OCI-LY7 (cell line): ENCODE data around the gene IGLL5. TPM values are rescaled to one million over a fixed set of nuclear protein-coding genes. Genes with fewer than 3 reads are reported as not detected.

Source experiments
- BruUV-seq: library from RNA; stranded (reverse); fragments of 400-500 nt; replicated peaks from 2 replicates; lab custom pipeline; 2021; lab: Mats Ljungman, UMichigan
- CTCF ChIA-PET: fragments of 300-600 bp; sonication (Branson Sonifier 250); formaldehyde crosslinking; loops from one replicate; lab custom pipeline; 2022; ENCODE audit warnings: antibody characterized with exemption; ENCODE audit not compliant: unreplicated experiment; lab: Charles Lee
- POLR2A ChIA-PET: fragments of 300-600 bp; sonication (Branson Sonifier 250); formaldehyde crosslinking; loops from one replicate; lab custom pipeline; 2022; ENCODE audit warnings: antibody characterized with exemption; lab: Charles Lee
- DNase-seq: peaks from one replicate; pipeline ENCODE4 v3.0.0-alpha.2; 2015; ENCODE audit warnings: low spot score
- H2AFZ ChIP-seq: fragments of 200-600 bp; sonication (generic), shearing (Covaris generic); 2 replicates; pipeline ENCODE4 v1.6.1; 2014; ENCODE audit warnings: mild to moderate bottlenecking, antibody characterized with exemption, low read length, moderate library complexity
- H3K27ac ChIP-seq: fragments of 200-600 bp; sonication (generic); 2 replicates; pipeline ENCODE4 v1.5.1; 2014; ENCODE audit warnings: mixed run types, low read depth, mild to moderate bottlenecking, moderate library complexity, low read length, inconsistent platforms; ENCODE audit not compliant: poor library complexity, severe bottlenecking
- H3K36me3 ChIP-seq: fragments of 200-600 bp; sonication (generic); 2 replicates; pipeline ENCODE4 v1.6.1; 2014; ENCODE audit warnings: mild to moderate bottlenecking, antibody characterized with exemption, low read length, moderate library complexity, mixed read lengths; ENCODE audit not compliant: insufficient read depth
- H3K4me1 ChIP-seq: fragments of 200-600 bp; sonication (generic); 2 replicates; pipeline ENCODE4 v1.5.1; 2014; ENCODE audit warnings: mild to moderate bottlenecking, low read length; ENCODE audit not compliant: insufficient read depth, poor library complexity, severe bottlenecking
- H3K4me2 ChIP-seq: fragments of 200-600 bp; sonication (generic); 2 replicates; pipeline ENCODE4 v1.6.1; 2014; ENCODE audit warnings: mild to moderate bottlenecking, low read length
- H3K4me3 ChIP-seq: fragments of 200-600 bp; sonication (generic); 2 replicates; pipeline ENCODE4 v1.5.1; 2014; ENCODE audit warnings: mild to moderate bottlenecking, low read depth, low read length; ENCODE audit not compliant: poor library complexity, severe bottlenecking
- H3K79me2 ChIP-seq: fragments of 200-600 bp; sonication (generic); 2 replicates; pipeline ENCODE4 v1.6.1; 2016; ENCODE audit warnings: low read depth, mild to moderate bottlenecking, low read length, moderate library complexity, mixed read lengths; ENCODE audit not compliant: insufficient read depth
- H3K9me2 ChIP-seq: fragments of 200-600 bp; sonication (generic); 2 replicates; pipeline ENCODE4 v1.6.1; 2016; ENCODE audit warnings: mild to moderate bottlenecking, low read length, mixed read lengths; ENCODE audit not compliant: insufficient read depth
- H3K9me3 ChIP-seq: fragments of 200-600 bp; sonication (generic); 2 replicates; pipeline ENCODE4 v1.6.1; 2014; ENCODE audit warnings: mild to moderate bottlenecking, mixed run types, low read length, mixed read lengths
- H4K20me1 ChIP-seq: fragments of 200-600 bp; sonication (generic); 2 replicates; pipeline ENCODE4 v1.6.1; 2014; ENCODE audit warnings: mild to moderate bottlenecking, antibody characterized with exemption, low read length, moderate library complexity, mixed read lengths; ENCODE audit not compliant: insufficient read depth
- EZH2phosphoT487 ChIP-seq: fragments of 200-600 bp; sonication (generic); IDR thresholded peaks from 2 replicates; pipeline ENCODE4 v1.6.1; 2018; ENCODE audit warnings: low read depth, borderline replicate concordance, mild to moderate bottlenecking, mixed run types, antibody characterized with exemption, low read length, moderate library complexity, mixed read lengths
- intact Hi-C: fragments of 100-400 bp; cut with micrococcal nuclease; formaldehyde crosslinking; loops from one replicate; pipeline ENCODE4 v1.10.0; 2022; ENCODE audit not compliant: unreplicated experiment
- total RNA-seq, 2 experiments: library from RNA; depleted of rRNA in 1 of 2; stranded (reverse); fragments of >200 nt in 1 of 2; shearing (Covaris generic) in 1 of 2; gene quantifications; 2 replicates each; pipeline ENCODE4 v1.2.3, GENCODE V29; 2014 to 2022
- TF ChIP-seq, protein P1 (sequence below): fragments of 200-600 bp; sonication (generic); conservative IDR thresholded peaks from 2 replicates; pipeline ENCODE4 v1.5.1; 2014; ENCODE audit warnings: mild to moderate bottlenecking, antibody characterized with exemption, low read length, moderate library complexity, mixed read lengths

Gene IGLL5
- total RNA-seq, 2 experiments from 2014 or later, result 219 to 364 TPM

GRCh38 chr22:22925805-22926369, 38.3 kb downstream of the IGLL5 start:
- POLR2A ChIA-PET, result no interaction called here
- peak overlapping the region; percentile 26; the same call in 1 of the 2 replicates for H3K4me2 ChIP-seq
- no peak overlapping the region for H2AFZ ChIP-seq
- no peaks in the 10 kb centered on the region for H3K36me3 ChIP-seq
- H3K79me2 ChIP-seq, result no peaks in the 10 kb centered on the region
- H3K4me3 ChIP-seq, result no peak overlapping the region
- H3K4me1 ChIP-seq, result peaks cover 72% of the 10 kb centered on the region
- H4K20me1 ChIP-seq, result no peaks in the 10 kb centered on the region
- TF ChIP-seq EZH2phosphoT487, result no peak
- TF ChIP-seq, protein P1, sequence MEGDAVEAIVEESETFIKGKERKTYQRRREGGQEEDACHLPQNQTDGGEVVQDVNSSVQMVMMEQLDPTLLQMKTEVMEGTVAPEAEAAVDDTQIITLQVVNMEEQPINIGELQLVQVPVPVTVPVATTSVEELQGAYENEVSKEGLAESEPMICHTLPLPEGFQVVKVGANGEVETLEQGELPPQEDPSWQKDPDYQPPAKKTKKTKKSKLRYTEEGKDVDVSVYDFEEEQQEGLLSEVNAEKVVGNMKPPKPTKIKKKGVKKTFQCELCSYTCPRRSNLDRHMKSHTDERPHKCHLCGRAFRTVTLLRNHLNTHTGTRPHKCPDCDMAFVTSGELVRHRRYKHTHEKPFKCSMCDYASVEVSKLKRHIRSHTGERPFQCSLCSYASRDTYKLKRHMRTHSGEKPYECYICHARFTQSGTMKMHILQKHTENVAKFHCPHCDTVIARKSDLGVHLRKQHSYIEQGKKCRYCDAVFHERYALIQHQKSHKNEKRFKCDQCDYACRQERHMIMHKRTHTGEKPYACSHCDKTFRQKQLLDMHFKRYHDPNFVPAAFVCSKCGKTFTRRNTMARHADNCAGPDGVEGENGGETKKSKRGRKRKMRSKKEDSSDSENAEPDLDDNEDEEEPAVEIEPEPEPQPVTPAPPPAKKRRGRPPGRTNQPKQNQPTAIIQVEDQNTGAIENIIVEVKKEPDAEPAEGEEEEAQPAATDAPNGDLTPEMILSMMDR, result no peak
- H3K9me3 ChIP-seq, result no peaks in the 10 kb centered on the region
- no peaks in the 10 kb centered on the region for H3K9me2 ChIP-seq
- DNase-seq, result no peak
- BruUV-seq, result no TSS peak
- intact Hi-C loops, result no loop called here
- H3K27ac ChIP-seq, result peak overlapping the region; percentile 40
- CTCF ChIA-PET, result no interaction called here

GRCh38 chr22:22926370-22927195, 39.0 kb downstream of the IGLL5 start:
- H4K20me1 ChIP-seq, result no peaks in the 10 kb centered on the region
- TF ChIP-seq, protein P1, result no peak
- TF ChIP-seq EZH2phosphoT487, result no peak

More at GRCh38 chr22:22926370-22927195, 39.0 kb downstream of the IGLL5 start:
- DNase-seq, result no peak
- no peaks in the 10 kb centered on the region for H3K9me3 ChIP-seq
- no TSS peak for BruUV-seq
- intact Hi-C loops, result no loop called here
- peak overlapping the region; percentile 26; the same call in 1 of the 2 replicates for H3K4me2 ChIP-seq
- H3K79me2 ChIP-seq, result no peaks in the 10 kb centered on the region
- ChIA-PET CTCF (no interaction called here), POLR2A (no interaction called here)
- H3K27ac ChIP-seq, result peak overlapping the region; percentile 40
- H3K4me3 ChIP-seq, result no peak overlapping the region
- H2AFZ ChIP-seq, result no peak overlapping the region
- peaks cover 78% of the 10 kb centered on the region for H3K4me1 ChIP-seq
- H3K36me3 ChIP-seq, result no peaks in the 10 kb centered on the region
- no peaks in the 10 kb centered on the region for H3K9me2 ChIP-seq
